GM18951 (cell line): ENCODE measurements around the gene TRIM41.
"Not testable (repeated sequence)": the region's sequence is repeated elsewhere in the genome, so short reads cannot be mapped to it uniquely, and the experiment has no call there.

Experiments
- POLR2A ChIP-seq: IDR thresholded peaks from 4 replicates; pipeline ENCODE4 v1.6.1; 2011; ENCODE audit warnings: mild to moderate bottlenecking; ENCODE audit not compliant: insufficient read length, insufficient read depth; ENCODE audit errors: extremely low read depth
- in situ Hi-C: fragments of 300-500 bp; cut with MboI; formaldehyde crosslinking; loops from one replicate; pipeline ENCODE4 v1.12.0; 2022; ENCODE audit warnings: low sequenced_read_pairs, mixed read lengths, inconsistent platforms; ENCODE audit not compliant: unreplicated experiment

The TRIM41 gene

DNA sequence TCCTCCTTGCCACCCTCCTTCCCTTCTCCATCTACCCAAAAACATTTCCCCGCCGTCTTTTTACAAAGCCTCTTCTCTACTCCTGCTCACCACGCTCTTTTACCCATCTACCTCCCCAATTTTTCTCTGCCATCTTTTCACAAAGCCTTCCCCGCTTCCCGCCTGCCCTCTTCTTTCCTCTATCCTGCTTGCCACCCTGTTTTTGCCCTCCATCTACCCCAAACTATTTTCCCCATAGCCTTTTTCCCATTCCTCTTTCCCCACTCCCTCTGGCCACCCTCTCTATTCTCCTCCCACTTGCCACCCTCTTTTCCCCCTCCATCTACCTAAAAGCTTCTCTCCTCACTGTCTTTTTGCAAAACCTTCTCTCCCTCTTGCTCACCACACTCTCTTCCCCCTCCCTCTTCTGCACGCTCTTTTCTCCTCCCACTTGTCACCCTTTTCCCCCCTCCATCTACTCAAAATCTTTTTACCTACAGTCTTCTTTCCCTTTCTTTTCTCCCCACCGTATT lies 57.2 kb downstream of the TRIM41 start:
- in situ Hi-C loops: no loop called here
- TF ChIP-seq POLR2A: no peak

DNA sequence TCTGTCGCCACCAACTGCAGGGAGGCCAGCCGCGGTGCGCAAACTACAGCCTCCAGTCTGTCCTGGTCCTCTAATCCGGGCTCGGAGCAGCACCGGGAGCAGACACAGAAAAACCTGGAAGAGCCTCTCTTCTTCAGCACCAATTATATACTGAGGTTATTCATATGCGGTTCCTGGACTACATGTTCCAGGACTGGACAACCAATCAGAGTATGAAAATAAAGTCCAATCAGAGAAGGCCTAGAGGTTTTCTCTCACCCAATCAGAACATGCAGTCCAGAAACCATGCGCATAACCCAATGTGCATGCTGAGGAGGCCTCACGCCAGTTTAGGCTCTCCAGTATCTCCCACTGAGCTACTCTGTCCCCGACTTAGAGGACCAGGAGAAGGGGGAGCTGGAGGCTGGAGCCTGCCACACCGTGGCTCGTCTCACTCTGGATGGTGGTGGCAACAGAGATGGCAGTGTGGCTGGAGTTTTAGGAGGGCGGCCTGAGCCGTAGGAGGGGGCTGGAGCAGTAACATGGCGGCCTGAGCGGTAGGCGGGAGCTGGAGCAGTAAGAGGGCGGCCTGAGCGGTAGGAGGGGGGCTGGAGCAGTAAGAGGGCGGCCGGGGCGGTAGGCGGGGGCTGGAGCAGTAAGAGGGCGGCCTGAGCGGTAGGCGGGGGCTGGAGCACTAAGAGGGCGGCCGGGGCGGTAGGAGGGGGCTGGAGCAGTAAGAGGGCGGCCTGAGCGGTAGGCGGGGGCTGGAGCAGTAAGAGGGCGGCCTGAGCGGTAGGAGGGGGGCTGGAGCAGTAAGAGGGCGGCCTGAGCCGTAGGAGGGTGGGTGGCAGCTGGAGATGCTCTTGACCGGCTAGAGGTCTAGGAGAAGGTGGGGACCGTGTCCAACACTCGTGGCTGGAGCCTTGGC lies 58.2 kb downstream of the TRIM41 start:
- TF ChIP-seq POLR2A: no peak
- in situ Hi-C loops: no loop called here

DNA sequence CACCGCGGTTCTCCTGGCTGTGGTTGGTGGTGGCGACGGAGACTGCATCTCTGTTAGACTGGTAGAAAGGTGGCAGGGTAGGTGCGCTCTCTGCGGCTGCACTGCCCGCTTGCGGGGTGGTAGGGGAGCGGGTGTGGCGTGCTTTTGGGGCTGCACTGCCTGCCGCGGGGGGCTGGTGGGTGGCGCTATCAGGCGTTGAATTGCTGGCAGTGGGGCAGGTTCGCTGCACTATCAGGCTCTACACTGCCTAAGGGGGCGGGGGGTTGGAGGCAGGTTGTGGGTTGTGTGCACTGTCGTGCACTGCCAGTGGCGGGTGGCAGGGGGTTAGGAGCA lies 58.9 kb downstream of the TRIM41 start:
- in situ Hi-C loops: no loop called here
- TF ChIP-seq POLR2A: no peak

DNA sequence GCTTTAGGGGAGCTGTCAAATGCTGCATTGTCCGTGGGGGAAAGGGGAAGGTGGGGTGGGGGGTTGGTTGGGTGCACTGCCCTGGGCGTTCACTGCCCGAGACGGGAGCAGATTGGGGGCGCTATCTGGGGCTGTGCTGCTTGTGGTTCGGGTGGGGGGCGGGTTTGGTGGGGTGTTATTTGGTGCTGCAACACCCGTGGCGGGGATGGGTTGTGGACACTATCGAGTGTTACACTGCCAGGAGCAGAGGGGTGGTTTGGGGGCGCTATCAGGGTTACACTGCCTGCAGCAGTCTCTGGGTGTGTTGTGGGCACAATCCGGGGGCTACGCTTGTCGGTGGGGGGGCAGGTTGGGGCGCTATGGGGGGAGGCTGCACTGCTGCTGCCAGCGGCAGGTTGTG lies 59.3 kb downstream of the TRIM41 start:
- in situ Hi-C loops: not testable (repeated sequence)

DNA sequence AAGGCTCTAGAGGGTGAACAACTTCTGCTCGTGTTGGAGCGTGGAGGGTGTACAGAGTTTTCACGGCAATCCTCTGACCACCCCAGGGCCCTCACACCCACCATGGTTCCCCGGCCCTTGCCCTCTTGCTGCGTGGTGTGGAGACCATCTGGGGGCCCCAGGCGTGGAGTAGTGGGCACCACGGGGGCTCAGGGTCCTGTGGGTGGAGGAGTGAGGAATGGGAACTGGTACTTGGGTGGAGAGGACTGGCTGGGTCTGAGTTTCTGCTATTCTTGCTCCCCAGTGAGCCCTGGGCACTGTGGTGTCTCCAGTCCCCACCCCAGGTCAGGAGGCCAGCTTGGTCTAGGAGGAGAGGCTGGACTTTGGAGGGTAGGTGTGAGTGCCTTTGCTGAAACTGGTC lies 59.8 kb downstream of the TRIM41 start:
- no peak for TF ChIP-seq POLR2A
- in situ Hi-C loops: no loop called here

DNA sequence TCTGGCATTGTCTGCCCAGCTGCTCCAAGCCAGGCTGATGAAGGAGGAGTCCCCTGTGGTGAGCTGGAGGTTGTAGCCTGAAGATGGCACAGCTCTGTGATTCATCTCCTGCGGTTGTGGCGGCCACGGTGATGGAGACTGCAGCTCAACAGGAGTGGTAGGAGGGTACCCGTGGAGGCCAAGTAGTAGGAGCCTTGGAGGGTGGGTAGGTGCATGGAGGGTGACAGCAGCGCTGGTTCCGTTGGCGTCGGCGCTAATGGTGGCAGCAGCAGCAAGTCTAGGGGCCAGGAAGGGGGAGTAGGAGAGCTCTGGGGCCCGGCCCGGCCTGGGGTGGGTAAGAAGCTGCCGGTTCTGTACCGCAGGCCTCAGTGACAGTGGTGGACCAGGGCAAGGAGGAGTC lies 60.3 kb downstream of the TRIM41 start:
- TF ChIP-seq POLR2A: no peak
- in situ Hi-C loops: no loop called here

DNA sequence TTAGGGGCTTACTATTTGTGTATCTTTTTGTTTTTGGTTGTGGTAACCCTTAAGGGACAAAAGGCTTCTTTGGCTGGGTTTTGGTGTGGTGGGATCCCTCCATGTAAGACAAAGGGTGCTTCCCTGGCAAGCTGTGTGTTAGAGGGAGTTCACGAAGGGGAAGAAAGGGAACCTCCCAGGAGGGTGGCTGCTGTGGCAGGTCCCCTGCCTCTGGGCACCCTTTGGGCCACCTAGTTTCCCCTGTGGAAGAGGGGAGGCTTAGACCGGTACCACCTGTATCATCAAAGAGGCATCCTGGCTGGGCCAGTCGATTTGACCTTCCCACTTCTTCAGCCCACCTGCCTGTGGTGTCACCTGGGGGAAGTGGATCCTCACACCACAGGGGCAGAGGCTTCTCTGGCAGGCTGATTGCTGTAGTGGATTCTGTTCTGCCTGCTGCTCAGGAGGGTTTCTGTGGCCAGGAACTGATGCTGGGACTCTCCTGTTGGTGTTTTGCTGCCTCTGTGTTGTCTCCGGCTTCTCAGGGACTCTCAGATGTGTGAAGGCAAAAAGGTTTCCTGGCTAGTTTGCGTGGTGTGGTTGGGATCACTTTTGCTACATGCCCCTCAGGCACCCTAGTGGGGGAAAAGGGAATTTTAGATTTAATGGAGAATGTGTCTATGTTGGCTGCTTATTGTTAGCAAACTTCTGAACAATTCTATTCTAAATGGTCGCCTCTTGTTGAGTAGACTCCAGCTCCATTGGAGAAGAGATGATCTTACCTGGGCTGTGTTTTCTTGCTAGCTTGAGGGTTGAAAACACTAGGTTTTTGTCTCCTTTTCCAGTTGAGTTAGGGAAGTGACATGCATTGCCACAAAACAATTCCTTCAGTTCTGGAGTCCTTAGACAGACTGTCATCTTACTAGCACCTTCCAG lies 61.0 kb downstream of the TRIM41 start:
- in situ Hi-C loops: not testable (repeated sequence)
